Vagina (tissue), 2 donors: Measurements from ENCODE around the gene PRRT1B. TPM values are rescaled to one million over a fixed set of nuclear protein-coding genes. Genes with fewer than 3 reads are reported as not detected.

Source experiments
- DNase-seq, 2 donors: peaks; one replicate each; pipeline ENCODE4 v3.0.0-alpha.2; 2017; ENCODE audit errors: extremely low spot score in 2 of 2
- H3K27ac ChIP-seq: fragments of 200-600 bp; sonication (generic); one replicate; pipeline ENCODE4 v1.5.1; 2019
- H3K27me3 ChIP-seq: fragments of 200-600 bp; sonication (generic); one replicate; pipeline ENCODE4 v1.5.1; 2019
- H3K36me3 ChIP-seq, 2 donors: fragments of 200-600 bp; sonication (generic); one replicate each; pipeline ENCODE4 v1.5.1; 2017 to 2019
- H3K4me1 ChIP-seq: fragments of 200-600 bp; sonication (generic); one replicate; pipeline ENCODE4 v1.5.1; 2019
- H3K4me3 ChIP-seq, 2 donors: fragments of 200-600 bp; sonication (generic); 1 replicate in 1 of 2; 2 replicates in 1 of 2; pipeline ENCODE4 v1.5.1; 2016 to 2019
- H3K9me3 ChIP-seq: fragments of 200-600 bp; sonication (generic); one replicate; pipeline ENCODE4 v1.5.1; 2019
- POLR2A ChIP-seq, 2 donors: fragments of 450-650 bp; IDR thresholded peaks; one replicate each; pipeline ENCODE4 v1.6.1; 2017; ENCODE audit warnings: antibody characterized with exemption in 2 of 2, mild to moderate bottlenecking in 2 of 2, moderate library complexity in 2 of 2
- POLR2AphosphoS5 ChIP-seq, 2 donors: sonication (generic); formaldehyde crosslinking; IDR thresholded peaks; one replicate each; pipeline ENCODE4 v1.9.0; 2017; ENCODE audit warnings: antibody characterized with exemption in 2 of 2, mild to moderate bottlenecking in 2 of 2, low read depth in 1 of 2; ENCODE audit not compliant: insufficient read depth in 1 of 2
- intact Hi-C: fragments of 100-400 bp; cut with DNase I; formaldehyde crosslinking; loops from one replicate; pipeline ENCODE4 v1.15.1; 2023
- total RNA-seq: library from RNA; depleted of rRNA; stranded (reverse); fragments of >200 nt; gene quantifications from one replicate; pipeline ENCODE4 v1.2.3, GENCODE V29; 2016
- TF ChIP-seq, protein P1 (sequence below), 3 experiments: fragments of 450-650 bp in 2 of 3; fragments of 200-600 bp in 1 of 3; sonication (generic) in 1 of 3; IDR thresholded peaks; one replicate each; pipeline ENCODE4 v1.5.1; 2017 to 2019; ENCODE audit warnings: antibody characterized with exemption in 3 of 3, mild to moderate bottlenecking in 2 of 3, moderate library complexity in 2 of 3

Gene PRRT1B
- total RNA-seq, 1 donor from 2014 or later = not detected

DNA sequence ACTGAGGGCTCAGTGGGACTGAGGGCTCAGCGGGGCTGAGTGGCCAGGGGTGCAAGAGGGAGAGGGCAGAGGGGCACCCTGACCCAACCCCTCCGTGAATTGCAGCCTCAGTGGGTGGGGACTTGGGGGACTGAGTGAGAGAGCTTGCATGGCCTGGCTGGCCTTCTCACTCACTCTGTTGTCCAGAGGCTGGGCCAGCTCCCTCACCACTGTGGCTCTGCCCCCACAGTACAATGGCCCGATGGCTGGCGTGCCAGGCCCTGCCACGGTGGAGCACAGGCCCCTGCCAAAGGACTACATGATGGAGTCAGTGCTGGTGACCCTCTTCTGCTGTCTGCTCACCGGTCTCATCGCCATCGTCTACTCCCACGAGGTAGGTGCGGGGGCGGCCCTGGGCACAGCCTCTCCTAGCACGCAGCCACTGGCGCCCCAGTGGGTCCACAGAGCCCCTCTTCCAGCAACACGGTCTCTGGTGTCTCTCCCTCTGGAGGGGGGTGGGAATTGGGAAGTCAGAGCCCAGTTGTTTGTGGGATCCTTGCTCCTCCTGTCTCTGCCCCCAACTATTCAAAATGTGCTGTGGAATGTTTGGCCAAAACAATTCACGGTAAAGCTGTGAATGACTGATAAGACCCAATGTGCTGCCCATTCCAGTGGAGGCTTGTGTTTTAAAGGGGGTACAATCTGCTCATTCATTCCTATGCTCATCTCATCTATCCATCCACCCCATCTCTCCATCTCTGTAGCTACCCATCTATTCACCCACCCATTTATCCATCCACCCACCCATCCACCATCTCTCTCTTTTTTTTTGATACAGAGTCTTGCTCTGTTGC is 10.7 kb downstream of the PRRT1B start:
- Histone ChIP-seq H3K9me3 (no peaks in the 10 kb centered on the region), H3K4me1 (no peaks in the 10 kb centered on the region), H3K27me3 (no peaks in the 10 kb centered on the region), H3K36me3 (no peaks in the 10 kb centered on the region), H3K27ac (no peak overlapping the region), H3K4me3 (no peak overlapping the region)
- DNase-seq = no peak
- intact Hi-C loops = no loop called here
- TF ChIP-seq, protein P1, sequence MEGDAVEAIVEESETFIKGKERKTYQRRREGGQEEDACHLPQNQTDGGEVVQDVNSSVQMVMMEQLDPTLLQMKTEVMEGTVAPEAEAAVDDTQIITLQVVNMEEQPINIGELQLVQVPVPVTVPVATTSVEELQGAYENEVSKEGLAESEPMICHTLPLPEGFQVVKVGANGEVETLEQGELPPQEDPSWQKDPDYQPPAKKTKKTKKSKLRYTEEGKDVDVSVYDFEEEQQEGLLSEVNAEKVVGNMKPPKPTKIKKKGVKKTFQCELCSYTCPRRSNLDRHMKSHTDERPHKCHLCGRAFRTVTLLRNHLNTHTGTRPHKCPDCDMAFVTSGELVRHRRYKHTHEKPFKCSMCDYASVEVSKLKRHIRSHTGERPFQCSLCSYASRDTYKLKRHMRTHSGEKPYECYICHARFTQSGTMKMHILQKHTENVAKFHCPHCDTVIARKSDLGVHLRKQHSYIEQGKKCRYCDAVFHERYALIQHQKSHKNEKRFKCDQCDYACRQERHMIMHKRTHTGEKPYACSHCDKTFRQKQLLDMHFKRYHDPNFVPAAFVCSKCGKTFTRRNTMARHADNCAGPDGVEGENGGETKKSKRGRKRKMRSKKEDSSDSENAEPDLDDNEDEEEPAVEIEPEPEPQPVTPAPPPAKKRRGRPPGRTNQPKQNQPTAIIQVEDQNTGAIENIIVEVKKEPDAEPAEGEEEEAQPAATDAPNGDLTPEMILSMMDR (IDR thresholded peaks at IDR 0.05) = no peak
- TF ChIP-seq POLR2A (IDR thresholded peaks at IDR 0.05) (no peak), POLR2AphosphoS5 (IDR thresholded peaks at IDR 0.05; ENCODE audit: insufficient read depth in 1 of 2, low read depth in 1 of 2) (no peak)

DNA sequence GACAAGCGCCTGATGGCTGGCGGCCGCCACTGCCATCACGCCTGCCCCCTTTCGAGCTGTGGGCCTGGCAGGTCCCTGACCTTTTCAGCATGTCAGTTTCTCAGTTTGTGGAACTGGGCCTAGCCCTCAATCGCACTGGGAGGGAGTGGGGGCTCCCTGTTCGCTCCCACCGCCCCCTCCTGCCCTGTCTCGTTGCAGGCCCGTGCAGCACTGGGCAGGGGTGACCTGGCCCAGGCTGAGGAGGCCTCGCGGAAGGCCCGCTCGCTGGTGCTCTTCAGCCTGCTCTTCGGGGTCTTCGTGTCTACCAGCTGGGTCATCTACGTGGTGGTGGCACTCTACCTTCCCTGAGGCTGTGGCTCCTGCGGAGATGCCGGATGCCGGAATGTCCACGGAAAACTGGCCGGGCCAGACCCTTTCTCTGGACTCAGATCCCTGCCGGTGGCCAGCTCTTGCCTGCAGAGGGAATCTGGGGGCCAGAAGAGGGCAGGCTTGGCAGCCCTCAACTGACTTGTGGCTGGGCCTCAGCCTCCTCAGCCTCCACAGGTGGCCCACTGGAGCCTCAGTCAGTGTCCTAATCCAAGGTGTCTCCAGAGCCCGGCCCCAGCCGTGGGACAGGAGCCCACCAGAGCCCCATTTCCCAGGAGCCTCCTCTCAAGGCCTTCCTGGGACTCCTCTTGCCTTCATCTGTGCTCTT is 12.7 kb downstream of the PRRT1B start:
- Histone ChIP-seq H3K27ac (no peak overlapping the region), H3K27me3 (no peaks in the 10 kb centered on the region), H3K4me3 (no peak overlapping the region), H3K4me1 (no peaks in the 10 kb centered on the region), H3K9me3 (no peaks in the 10 kb centered on the region), H3K36me3 (no peaks in the 10 kb centered on the region)
- TF ChIP-seq, protein P1 (IDR thresholded peaks at IDR 0.05) = no peak
- TF ChIP-seq POLR2A (IDR thresholded peaks at IDR 0.05) (no peak), POLR2AphosphoS5 (IDR thresholded peaks at IDR 0.05; ENCODE audit: insufficient read depth in 1 of 2, low read depth in 1 of 2) (no peak)
- DNase-seq = no peak
- intact Hi-C loops = no loop called here

DNA sequence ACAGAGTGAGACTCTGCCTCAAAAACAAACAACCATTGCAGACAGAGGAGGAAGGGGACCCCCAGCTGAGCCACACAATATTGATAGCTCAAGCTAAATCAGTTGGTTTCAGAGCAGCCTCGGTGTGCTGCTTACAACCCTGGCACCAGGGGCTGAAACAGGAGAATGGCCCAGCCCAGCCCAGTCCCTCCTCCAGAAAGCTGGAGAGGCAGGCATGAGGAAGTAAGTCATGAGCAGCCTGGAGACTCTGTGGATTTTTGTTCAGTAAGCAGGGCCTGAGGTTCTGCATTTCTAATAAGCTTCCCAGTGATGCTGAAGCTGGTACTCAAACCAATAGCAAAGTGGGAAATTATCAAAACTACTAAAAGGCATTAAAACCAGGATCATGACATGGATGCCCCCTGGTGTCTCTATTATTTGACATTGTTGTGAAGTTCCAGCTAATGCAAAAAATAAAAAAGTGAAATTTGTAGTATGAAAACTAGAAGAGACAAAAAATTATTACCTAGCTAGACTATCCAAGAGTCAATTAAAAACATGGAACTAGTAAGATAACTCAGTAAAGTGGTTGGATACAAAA is 14.2 kb downstream of the PRRT1B start:
- no peak for TF ChIP-seq POLR2A (IDR thresholded peaks at IDR 0.05)
- TF ChIP-seq, protein P1 (IDR thresholded peaks at IDR 0.05) = no peak
- TF ChIP-seq POLR2AphosphoS5 (IDR thresholded peaks at IDR 0.05; ENCODE audit: insufficient read depth in 1 of 2, low read depth in 1 of 2) = no peak
- DNase-seq = no peak
- intact Hi-C loops = no loop called here
- Histone ChIP-seq H3K4me3 (no peak overlapping the region), H3K27me3 (no peaks in the 10 kb centered on the region), H3K4me1 (no peaks in the 10 kb centered on the region), H3K36me3 (no peaks in the 10 kb centered on the region), H3K9me3 (no peaks in the 10 kb centered on the region), H3K27ac (no peak overlapping the region)

DNA sequence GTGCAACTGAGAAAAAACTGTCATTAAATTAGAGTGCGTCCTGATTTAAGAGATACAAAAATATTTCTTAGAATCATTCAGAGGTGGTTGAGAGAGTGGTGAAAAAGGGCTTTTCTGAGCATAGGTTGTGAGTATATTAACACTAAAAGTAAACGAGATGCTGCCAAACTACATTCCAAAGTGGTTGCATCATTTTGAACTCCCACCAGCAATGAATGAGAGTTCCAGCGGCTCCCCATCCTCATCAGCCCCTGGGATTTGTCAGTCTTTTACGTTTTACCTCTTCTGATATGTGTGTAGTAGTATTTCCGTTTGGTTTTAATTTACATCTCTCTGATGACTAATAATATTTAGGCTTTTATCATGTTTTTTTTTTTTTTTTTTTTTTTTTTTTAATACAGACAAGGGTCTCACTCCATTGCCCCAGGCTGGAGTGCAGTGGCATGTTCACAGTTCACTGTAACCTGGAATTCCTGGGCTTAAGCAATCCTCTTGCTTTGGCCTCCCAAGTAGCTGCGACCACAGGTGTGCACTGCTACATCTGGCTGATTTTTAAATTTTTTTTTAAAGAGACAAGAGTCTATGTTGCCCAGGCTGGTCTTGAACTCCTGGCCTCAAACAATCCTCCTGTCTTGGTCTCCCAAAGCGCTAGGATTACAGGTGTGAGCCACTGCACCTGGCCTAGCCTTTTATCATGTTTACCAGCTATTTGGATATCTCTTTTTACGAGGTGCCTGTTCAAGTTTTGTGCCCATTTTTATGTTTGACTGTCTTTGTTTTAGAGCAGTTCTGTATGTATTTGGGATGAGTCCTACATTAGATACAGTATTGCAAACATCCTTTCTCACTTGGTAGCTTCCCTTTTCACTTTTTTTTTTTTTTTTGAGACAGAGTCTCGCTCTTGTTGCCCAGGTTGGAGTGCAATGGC is 17.0 kb downstream of the PRRT1B start:
- no peak for TF ChIP-seq POLR2AphosphoS5 (IDR thresholded peaks at IDR 0.05; ENCODE audit: insufficient read depth in 1 of 2, low read depth in 1 of 2)
- no peak for TF ChIP-seq POLR2A (IDR thresholded peaks at IDR 0.05)
- TF ChIP-seq, protein P1 (IDR thresholded peaks at IDR 0.05) = no peak
- H3K4me3 ChIP-seq = no peak overlapping the region
- H3K27me3 ChIP-seq = no peaks in the 10 kb centered on the region
- no peaks in the 10 kb centered on the region for H3K36me3 ChIP-seq
- no peaks in the 10 kb centered on the region for H3K9me3 ChIP-seq
- H3K27ac ChIP-seq = no peak overlapping the region
- no peak for DNase-seq
- no peaks in the 10 kb centered on the region for H3K4me1 ChIP-seq
- intact Hi-C loops = no loop called here
